ENCODE results near the gene MIR17HG.
A peak's percentile ranks its signal among the peaks of the same experiment; 100 is the strongest.
"Not testable (repeated sequence)": the region's sequence is repeated elsewhere in the genome, so short reads cannot be mapped to it uniquely, and the experiment has no call there.

Gene MIR17HG

GRCh38 chr13:91351123-91351522, 3.6 kb downstream of the MIR17HG start:
- Histone ChIP-seq H3K9ac (ENCODE audit: low read length) (peak overlapping the region; percentile 93), H3K27ac (ENCODE audit: low read depth, low read length) (no peak overlapping the region; the same call in 1 of the 2 replicates), H2AFZ (ENCODE audit: low read depth, low read length, severe bottlenecking) (no peak overlapping the region), H3K79me2 (ENCODE audit: insufficient read depth, low read length) (peaks cover 52% of the 10 kb centered on the region), H3K9me3 (ENCODE audit: insufficient read depth, low read length) (no peaks in the 10 kb centered on the region), H3K4me2 (ENCODE audit: low read depth, low read length, poor library complexity, severe bottlenecking) (peak overlapping the region; percentile 90), H3K9me2 (replicated peaks; ENCODE audit: insufficient read depth, low read length) (no peaks in the 10 kb centered on the region), H3K4me3 (ENCODE audit: insufficient read depth, low read length, poor library complexity, severe bottlenecking) (no peak overlapping the region), H3F3A (ENCODE audit: insufficient read depth) (peaks cover 82% of the 10 kb centered on the region), H3K36me3 (ENCODE audit: low read length) (peaks cover 68% of the 10 kb centered on the region), H3K27me3 (ENCODE audit: low read length) (no peaks in the 10 kb centered on the region), H4K20me1 (ENCODE audit: low read depth, low read length) (peaks cover 67% of the 10 kb centered on the region)
- TF ChIP-seq CTCF (IDR thresholded peaks at IDR 0.05; ENCODE audit: insufficient read depth, low read length, poor library complexity, severe bottlenecking) (no peak), EZH2phosphoT487 (conservative IDR thresholded peaks at IDR 0.05; ENCODE audit: low read length) (no peak)

GRCh38 chr13:91351980-91352379, 4.5 kb downstream of the MIR17HG start:
- TF ChIP-seq EZH2phosphoT487 (conservative IDR thresholded peaks at IDR 0.05; ENCODE audit: low read length) (no peak), CTCF (IDR thresholded peaks at IDR 0.05; ENCODE audit: insufficient read depth, low read length, poor library complexity, severe bottlenecking) (no peak)
- peaks cover 82% of the 10 kb centered on the region for H3F3A ChIP-seq (ENCODE audit: insufficient read depth)
- peak overlapping the region; percentile 90 for H3K4me2 ChIP-seq (ENCODE audit: low read depth, low read length, poor library complexity, severe bottlenecking)

DNA sequence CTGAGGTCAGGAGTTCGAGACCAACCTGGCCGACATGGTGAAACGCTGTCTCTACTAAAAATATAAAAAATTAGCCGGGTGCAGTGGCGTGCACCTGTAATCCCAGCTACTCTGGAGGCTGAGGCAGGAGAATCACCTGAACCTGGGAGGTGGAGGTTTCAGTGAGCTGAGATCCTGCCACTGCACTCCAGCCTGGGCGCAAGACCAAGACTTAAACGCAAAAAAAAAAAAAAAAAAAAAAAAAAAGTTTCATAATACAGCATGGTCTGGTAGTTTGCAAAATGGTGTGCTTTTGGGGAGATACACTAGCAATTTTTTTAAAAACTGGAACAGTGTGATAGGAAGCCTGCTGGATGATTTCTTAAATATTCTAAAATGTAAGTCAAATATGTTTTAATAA, 5.4 kb downstream of the MIR17HG start:
- not testable (repeated sequence) for H3K27me3 ChIP-seq (ENCODE audit: low read length); H3K27ac ChIP-seq (ENCODE audit: low read depth, low read length); H3K4me2 ChIP-seq (ENCODE audit: low read depth, low read length, poor library complexity, severe bottlenecking); H3K9ac ChIP-seq (ENCODE audit: low read length); H3K9me2 ChIP-seq (replicated peaks; ENCODE audit: insufficient read depth, low read length); H3K9me3 ChIP-seq (ENCODE audit: insufficient read depth, low read length); H2AFZ ChIP-seq (ENCODE audit: low read depth, low read length, severe bottlenecking); H3K4me3 ChIP-seq (ENCODE audit: insufficient read depth, low read length, poor library complexity, severe bottlenecking)
- Histone ChIP-seq H3K36me3 (ENCODE audit: low read length) (peaks cover 79% of the 10 kb centered on the region), H3F3A (ENCODE audit: insufficient read depth) (peaks cover 89% of the 10 kb centered on the region), H3K79me2 (ENCODE audit: insufficient read depth, low read length) (peaks cover 52% of the 10 kb centered on the region), H4K20me1 (ENCODE audit: low read depth, low read length) (peaks cover 72% of the 10 kb centered on the region)

More at GRCh38 chr13:91351980-91352379, 4.5 kb downstream of the MIR17HG start:
- Histone ChIP-seq H2AFZ (ENCODE audit: low read depth, low read length, severe bottlenecking) (no peak overlapping the region), H3K36me3 (ENCODE audit: low read length) (peaks cover 76% of the 10 kb centered on the region), H3K9me3 (ENCODE audit: insufficient read depth, low read length) (no peaks in the 10 kb centered on the region), H3K27me3 (ENCODE audit: low read length) (no peaks in the 10 kb centered on the region), H3K79me2 (ENCODE audit: insufficient read depth, low read length) (peaks cover 52% of the 10 kb centered on the region), H4K20me1 (ENCODE audit: low read depth, low read length) (peaks cover 72% of the 10 kb centered on the region), H3K9me2 (replicated peaks; ENCODE audit: insufficient read depth, low read length) (no peaks in the 10 kb centered on the region), H3K4me3 (ENCODE audit: insufficient read depth, low read length, poor library complexity, severe bottlenecking) (no peak overlapping the region), H3K27ac (ENCODE audit: low read depth, low read length) (no peak overlapping the region), H3K9ac (ENCODE audit: low read length) (no peak overlapping the region)

DNA sequence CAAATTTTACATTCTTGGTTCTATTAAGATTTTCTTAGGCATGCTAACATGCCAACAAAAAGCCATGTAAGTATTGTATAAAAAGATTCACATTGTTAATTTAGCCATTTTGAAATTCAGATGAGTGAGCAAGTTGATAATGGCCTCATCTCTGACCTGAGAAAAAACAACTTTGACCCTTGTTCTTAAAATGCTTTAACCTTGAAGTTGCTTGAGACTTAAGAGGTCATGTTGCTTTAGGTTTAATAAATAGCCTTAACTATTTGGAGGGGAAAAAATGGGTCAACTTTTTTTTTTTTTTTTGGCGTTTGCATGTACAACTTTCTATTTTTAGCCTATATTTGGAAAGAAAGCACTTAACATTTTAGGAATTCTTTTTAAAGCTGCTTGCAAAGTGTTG, 6.0 kb downstream of the MIR17HG start:
- no peak overlapping the region for H2AFZ ChIP-seq (ENCODE audit: low read depth, low read length, severe bottlenecking)
- no peak for TF ChIP-seq CTCF (IDR thresholded peaks at IDR 0.05; ENCODE audit: insufficient read depth, low read length, poor library complexity, severe bottlenecking)
- no peak for TF ChIP-seq EZH2phosphoT487 (conservative IDR thresholded peaks at IDR 0.05; ENCODE audit: low read length)
- no peaks in the 10 kb centered on the region for H3K27me3 ChIP-seq (ENCODE audit: low read length)
- H3K27ac ChIP-seq (ENCODE audit: low read depth, low read length), result no peak overlapping the region
- peaks cover 72% of the 10 kb centered on the region for H4K20me1 ChIP-seq (ENCODE audit: low read depth, low read length)
- H3K9ac ChIP-seq (ENCODE audit: low read length), result no peak overlapping the region
- H3F3A ChIP-seq (ENCODE audit: insufficient read depth), result peaks cover 95% of the 10 kb centered on the region
- H3K4me3 ChIP-seq (ENCODE audit: insufficient read depth, low read length, poor library complexity, severe bottlenecking), result no peak overlapping the region
- H3K9me3 ChIP-seq (ENCODE audit: insufficient read depth, low read length), result no peaks in the 10 kb centered on the region
- H3K79me2 ChIP-seq (ENCODE audit: insufficient read depth, low read length), result peaks cover 48% of the 10 kb centered on the region
- H3K36me3 ChIP-seq (ENCODE audit: low read length), result peaks cover 83% of the 10 kb centered on the region
- H3K9me2 ChIP-seq (replicated peaks; ENCODE audit: insufficient read depth, low read length), result no peaks in the 10 kb centered on the region
- H3K4me2 ChIP-seq (ENCODE audit: low read depth, low read length, poor library complexity, severe bottlenecking), result no peak overlapping the region

Data from SU-DHL-6 (cell line).